Liver (tissue), 9 donors: ENCODE measurements around the gene CHD3. TPM values are rescaled to one million over a fixed set of nuclear protein-coding genes. Genes with fewer than 3 reads are reported as not detected.

ENCODE experiments used
- DNase-seq: peaks from one replicate; pipeline ENCODE4 v3.0.0-alpha.2; 2017; ENCODE audit warnings: low spot score
- H3K27ac ChIP-seq, 2 donors: one replicate each; pipeline ENCODE4 v1.7.0; 2013; ENCODE audit warnings: inconsistent platforms in 2 of 2, low read length in 2 of 2, control low read depth in 1 of 2, low read depth in 1 of 2, mild to moderate bottlenecking in 1 of 2
- H3K27me3 ChIP-seq, 4 donors: one replicate each; pipeline versions ENCODE4 v1.6.1 to v1.7.0; 2013; ENCODE audit warnings: low read length in 3 of 4, inconsistent platforms in 1 of 4, mild to moderate bottlenecking in 1 of 4, moderate library complexity in 1 of 4; ENCODE audit not compliant: control insufficient read depth in 4 of 4, insufficient read depth in 4 of 4
- H3K36me3 ChIP-seq, 4 donors: one replicate each; pipeline versions ENCODE4 v1.6.1 to v1.7.0; 2013; ENCODE audit warnings: low read length in 3 of 4, mild to moderate bottlenecking in 3 of 4, low read depth in 1 of 4, moderate library complexity in 1 of 4; ENCODE audit not compliant: control insufficient read depth in 4 of 4, insufficient read depth in 3 of 4
- H3K4me1 ChIP-seq, 4 donors: one replicate each; pipeline versions ENCODE4 v1.6.1 to v1.7.0; 2013; ENCODE audit warnings: low read length in 3 of 4, mild to moderate bottlenecking in 3 of 4, moderate library complexity in 1 of 4; ENCODE audit not compliant: control insufficient read depth in 4 of 4, insufficient read depth in 4 of 4
- H3K4me3 ChIP-seq, 3 donors: one replicate each; pipeline versions ENCODE4 v1.6.1 to v1.7.0; 2013; ENCODE audit warnings: low read length in 3 of 3, control low read depth in 1 of 3, low read depth in 1 of 3, mild to moderate bottlenecking in 1 of 3
- H3K9ac ChIP-seq, 2 donors: one replicate each; pipeline ENCODE4 v1.7.0; 2013; ENCODE audit warnings: low read length in 2 of 2, mild to moderate bottlenecking in 2 of 2, moderate library complexity in 2 of 2, control low read depth in 1 of 2, low read depth in 1 of 2
- H3K9me3 ChIP-seq, 4 donors: one replicate each; pipeline versions ENCODE4 v1.6.1 to v1.7.0; 2013; ENCODE audit warnings: low read length in 3 of 4; ENCODE audit not compliant: control insufficient read depth in 4 of 4
- EGR1 ChIP-seq, 2 donors: IDR thresholded peaks; 2 replicates each; pipeline ENCODE4 v1.6.1; 2016 to 2018; ENCODE audit warnings: antibody characterized with exemption in 2 of 2, low read depth in 2 of 2
- FOXA1 ChIP-seq: IDR thresholded peaks from 2 replicates; pipeline ENCODE4 v1.6.1; 2016; ENCODE audit warnings: antibody characterized with exemption
- HNF4A ChIP-seq, 2 donors: conservative IDR thresholded peaks; 2 replicates each; pipeline ENCODE4 v1.6.1; 2016; ENCODE audit warnings: antibody characterized with exemption in 2 of 2, mild to moderate bottlenecking in 2 of 2
- JUND ChIP-seq, 2 donors: IDR thresholded peaks; 2 replicates each; pipeline ENCODE4 v1.6.1; 2016; ENCODE audit warnings: antibody characterized with exemption in 2 of 2
- NR2F2 ChIP-seq: IDR thresholded peaks from 2 replicates; pipeline ENCODE4 v1.6.1; 2016; ENCODE audit warnings: antibody characterized with exemption
- RAD21 ChIP-seq, 2 donors: IDR thresholded peaks; 2 replicates each; pipeline ENCODE4 v1.6.1; 2016; ENCODE audit warnings: antibody characterized with exemption in 2 of 2, mild to moderate bottlenecking in 2 of 2
- RXRA ChIP-seq, 2 donors: IDR thresholded peaks; 2 replicates each; pipeline ENCODE4 v1.6.1; 2017 to 2018; ENCODE audit warnings: antibody characterized with exemption in 2 of 2, mild to moderate bottlenecking in 1 of 2
- SP1 ChIP-seq: IDR thresholded peaks from 2 replicates; pipeline ENCODE4 v1.6.1; 2018; ENCODE audit warnings: antibody characterized with exemption, mild to moderate bottlenecking
- TAF1 ChIP-seq: conservative IDR thresholded peaks from 2 replicates; pipeline ENCODE4 v1.6.1; 2016; ENCODE audit warnings: antibody characterized with exemption, mild to moderate bottlenecking
- YY1 ChIP-seq: IDR thresholded peaks from 2 replicates; pipeline ENCODE4 v1.6.1; 2016; ENCODE audit warnings: antibody characterized with exemption, mild to moderate bottlenecking
- WGBS: extraction: QIAGEN DNeasy Blood & Tissue Kit; methylation state at CpG from one replicate; pipeline ENCODE4 v1.1.7; 2013; 5-methylcytosine and 5-hydroxymethylcytosine counted together
- polyA plus RNA-seq, 2 donors: library from polyadenylated mRNA; stranded (reverse) in 1 of 2; unstranded in 1 of 2; fragments of 200-250 nt in 1 of 2; fragments of >200 nt in 1 of 2; fragmentation: Nextera tagmentation in 1 of 2; extraction: Ambion mirVana in 1 of 2; gene quantifications; one replicate each; pipeline versions ENCODE4 v1.2.1 to v1.2.3, GENCODE V29; 2013 to 2015
- total RNA-seq, 2 donors: library from RNA; depleted of rRNA; stranded (reverse); fragments of >200 nt; gene quantifications; one replicate each; pipeline ENCODE4 v1.2.3, GENCODE V29; 2014
- TF ChIP-seq, protein P1 (sequence below): IDR thresholded peaks from 2 replicates; pipeline ENCODE4 v1.6.1; 2016; ENCODE audit warnings: antibody characterized with exemption
- TF ChIP-seq, protein P2 (sequence below): fragments of 150-350 bp; IDR thresholded peaks from 2 replicates; pipeline ENCODE4 v1.5.1; 2017; ENCODE audit warnings: improper control_type of control experiment, low read depth, low read length; ENCODE audit not compliant: missing input control
- TF ChIP-seq, protein P3 (sequence below): IDR thresholded peaks from 2 replicates; pipeline ENCODE4 v1.6.1; 2016; ENCODE audit warnings: antibody characterized with exemption, mild to moderate bottlenecking
- TF ChIP-seq, protein P4 (sequence below): IDR thresholded peaks from 2 replicates; pipeline ENCODE4 v1.6.1; 2016; ENCODE audit warnings: antibody characterized with exemption
- donor health status: healthy.
- donor health status: healthy.
- donor health status: healthy.
- donor health status: healthy.
- donor health status: healthy.

CHD3 gene
- total and polyA plus RNA-seq, 4 donors: 1.9 to 14.4 (median 7.2) TPM

DNA sequence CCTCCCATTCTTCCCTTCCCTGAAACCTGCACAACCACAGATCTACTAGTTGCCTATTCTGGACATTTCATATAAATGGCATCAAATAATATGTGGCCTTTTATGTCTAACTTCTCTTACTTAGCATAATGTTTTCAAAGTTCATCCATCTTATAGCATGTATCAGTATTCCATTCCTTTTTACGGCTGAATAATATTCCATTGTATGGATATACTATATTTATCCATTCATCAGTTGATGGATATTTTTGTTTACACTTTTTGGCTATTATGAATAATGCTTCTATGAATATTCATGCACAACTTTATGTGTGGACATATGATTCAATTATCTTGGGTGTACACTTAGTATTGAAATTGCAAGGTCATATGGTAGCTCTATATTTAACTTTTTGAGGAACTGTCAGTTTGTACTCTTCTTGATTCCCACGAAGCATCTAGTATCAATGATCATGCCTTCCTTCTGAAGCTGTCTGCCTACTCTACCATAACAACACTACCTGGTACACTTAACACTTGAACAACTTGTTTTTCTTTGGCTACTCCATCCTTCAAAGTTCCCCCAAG lies 12.7 kb upstream of the CHD3 start:
- Histone ChIP-seq H3K36me3 (no peaks in the 10 kb centered on the region), H3K4me1 (no peaks in the 10 kb centered on the region), H3K9ac (no peak overlapping the region), H3K27ac (no peak overlapping the region), H3K9me3 (no peaks in the 10 kb centered on the region), H3K27me3 (no peaks in the 10 kb centered on the region), H3K4me3 (no peak overlapping the region)
- no peak for DNase-seq
- no peak for TF ChIP-seq RAD21 (IDR thresholded peaks at IDR 0.05)
- WGBS: 90% methylated on average over 2 of the region's 2 CpGs

DNA sequence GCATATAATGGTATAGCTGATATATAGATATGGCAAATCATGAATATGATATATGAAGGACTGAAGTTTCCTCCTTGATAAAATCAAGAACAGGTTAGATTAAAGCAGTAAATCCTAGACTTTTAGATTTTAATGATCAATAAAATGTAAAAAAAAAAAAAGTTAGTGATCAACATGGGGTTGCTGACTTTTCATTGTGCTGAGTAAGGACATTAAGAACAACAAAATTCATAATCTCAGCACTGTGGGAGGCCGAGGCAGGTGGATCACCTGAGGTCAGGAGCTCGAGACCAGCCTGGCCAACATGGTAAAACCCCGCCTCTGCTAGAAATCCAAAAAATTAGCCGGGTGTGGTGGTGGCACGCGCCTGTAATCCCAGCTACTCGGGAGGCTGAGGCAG lies 10.4 kb upstream of the CHD3 start:
- no peaks in the 10 kb centered on the region for H3K36me3 ChIP-seq
- H3K9me3 ChIP-seq: no peaks in the 10 kb centered on the region
- no peak overlapping the region for H3K4me3 ChIP-seq
- 96% methylated on average over 7 of the region's 7 CpGs for WGBS
- H3K27me3 ChIP-seq: no peaks in the 10 kb centered on the region
- TF ChIP-seq, protein P1, sequence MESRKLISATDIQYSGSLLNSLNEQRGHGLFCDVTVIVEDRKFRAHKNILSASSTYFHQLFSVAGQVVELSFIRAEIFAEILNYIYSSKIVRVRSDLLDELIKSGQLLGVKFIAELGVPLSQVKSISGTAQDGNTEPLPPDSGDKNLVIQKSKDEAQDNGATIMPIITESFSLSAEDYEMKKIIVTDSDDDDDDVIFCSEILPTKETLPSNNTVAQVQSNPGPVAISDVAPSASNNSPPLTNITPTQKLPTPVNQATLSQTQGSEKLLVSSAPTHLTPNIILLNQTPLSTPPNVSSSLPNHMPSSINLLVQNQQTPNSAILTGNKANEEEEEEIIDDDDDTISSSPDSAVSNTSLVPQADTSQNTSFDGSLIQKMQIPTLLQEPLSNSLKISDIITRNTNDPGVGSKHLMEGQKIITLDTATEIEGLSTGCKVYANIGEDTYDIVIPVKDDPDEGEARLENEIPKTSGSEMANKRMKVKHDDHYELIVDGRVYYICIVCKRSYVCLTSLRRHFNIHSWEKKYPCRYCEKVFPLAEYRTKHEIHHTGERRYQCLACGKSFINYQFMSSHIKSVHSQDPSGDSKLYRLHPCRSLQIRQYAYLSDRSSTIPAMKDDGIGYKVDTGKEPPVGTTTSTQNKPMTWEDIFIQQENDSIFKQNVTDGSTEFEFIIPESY: no peak
- TF ChIP-seq SP1: no peak
- TF ChIP-seq, protein P2, sequence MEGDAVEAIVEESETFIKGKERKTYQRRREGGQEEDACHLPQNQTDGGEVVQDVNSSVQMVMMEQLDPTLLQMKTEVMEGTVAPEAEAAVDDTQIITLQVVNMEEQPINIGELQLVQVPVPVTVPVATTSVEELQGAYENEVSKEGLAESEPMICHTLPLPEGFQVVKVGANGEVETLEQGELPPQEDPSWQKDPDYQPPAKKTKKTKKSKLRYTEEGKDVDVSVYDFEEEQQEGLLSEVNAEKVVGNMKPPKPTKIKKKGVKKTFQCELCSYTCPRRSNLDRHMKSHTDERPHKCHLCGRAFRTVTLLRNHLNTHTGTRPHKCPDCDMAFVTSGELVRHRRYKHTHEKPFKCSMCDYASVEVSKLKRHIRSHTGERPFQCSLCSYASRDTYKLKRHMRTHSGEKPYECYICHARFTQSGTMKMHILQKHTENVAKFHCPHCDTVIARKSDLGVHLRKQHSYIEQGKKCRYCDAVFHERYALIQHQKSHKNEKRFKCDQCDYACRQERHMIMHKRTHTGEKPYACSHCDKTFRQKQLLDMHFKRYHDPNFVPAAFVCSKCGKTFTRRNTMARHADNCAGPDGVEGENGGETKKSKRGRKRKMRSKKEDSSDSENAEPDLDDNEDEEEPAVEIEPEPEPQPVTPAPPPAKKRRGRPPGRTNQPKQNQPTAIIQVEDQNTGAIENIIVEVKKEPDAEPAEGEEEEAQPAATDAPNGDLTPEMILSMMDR: no peak
- no peak for TF ChIP-seq NR2F2
- TF ChIP-seq EGR1 (IDR thresholded peaks at IDR 0.05; ENCODE audit: low read depth in 2 of 2): no peak
- TF ChIP-seq, protein P3, sequence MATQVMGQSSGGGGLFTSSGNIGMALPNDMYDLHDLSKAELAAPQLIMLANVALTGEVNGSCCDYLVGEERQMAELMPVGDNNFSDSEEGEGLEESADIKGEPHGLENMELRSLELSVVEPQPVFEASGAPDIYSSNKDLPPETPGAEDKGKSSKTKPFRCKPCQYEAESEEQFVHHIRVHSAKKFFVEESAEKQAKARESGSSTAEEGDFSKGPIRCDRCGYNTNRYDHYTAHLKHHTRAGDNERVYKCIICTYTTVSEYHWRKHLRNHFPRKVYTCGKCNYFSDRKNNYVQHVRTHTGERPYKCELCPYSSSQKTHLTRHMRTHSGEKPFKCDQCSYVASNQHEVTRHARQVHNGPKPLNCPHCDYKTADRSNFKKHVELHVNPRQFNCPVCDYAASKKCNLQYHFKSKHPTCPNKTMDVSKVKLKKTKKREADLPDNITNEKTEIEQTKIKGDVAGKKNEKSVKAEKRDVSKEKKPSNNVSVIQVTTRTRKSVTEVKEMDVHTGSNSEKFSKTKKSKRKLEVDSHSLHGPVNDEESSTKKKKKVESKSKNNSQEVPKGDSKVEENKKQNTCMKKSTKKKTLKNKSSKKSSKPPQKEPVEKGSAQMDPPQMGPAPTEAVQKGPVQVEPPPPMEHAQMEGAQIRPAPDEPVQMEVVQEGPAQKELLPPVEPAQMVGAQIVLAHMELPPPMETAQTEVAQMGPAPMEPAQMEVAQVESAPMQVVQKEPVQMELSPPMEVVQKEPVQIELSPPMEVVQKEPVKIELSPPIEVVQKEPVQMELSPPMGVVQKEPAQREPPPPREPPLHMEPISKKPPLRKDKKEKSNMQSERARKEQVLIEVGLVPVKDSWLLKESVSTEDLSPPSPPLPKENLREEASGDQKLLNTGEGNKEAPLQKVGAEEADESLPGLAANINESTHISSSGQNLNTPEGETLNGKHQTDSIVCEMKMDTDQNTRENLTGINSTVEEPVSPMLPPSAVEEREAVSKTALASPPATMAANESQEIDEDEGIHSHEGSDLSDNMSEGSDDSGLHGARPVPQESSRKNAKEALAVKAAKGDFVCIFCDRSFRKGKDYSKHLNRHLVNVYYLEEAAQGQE: no peak
- TF ChIP-seq FOXA1: no peak
- no peak for TF ChIP-seq YY1
- no peak for TF ChIP-seq RAD21 (IDR thresholded peaks at IDR 0.05)
- TF ChIP-seq RXRA (IDR thresholded peaks at IDR 0.05): no peak
- TF ChIP-seq JUND (IDR thresholded peaks at IDR 0.05): no peak
- TF ChIP-seq TAF1: no peak
- TF ChIP-seq, protein P4, sequence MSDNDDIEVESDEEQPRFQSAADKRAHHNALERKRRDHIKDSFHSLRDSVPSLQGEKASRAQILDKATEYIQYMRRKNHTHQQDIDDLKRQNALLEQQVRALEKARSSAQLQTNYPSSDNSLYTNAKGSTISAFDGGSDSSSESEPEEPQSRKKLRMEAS: no peak
- TF ChIP-seq HNF4A (conservative IDR thresholded peaks at IDR 0.05): no peak
- no peaks in the 10 kb centered on the region for H3K4me1 ChIP-seq
- H3K9ac ChIP-seq: no peak overlapping the region
- DNase-seq: no peak
- H3K27ac ChIP-seq: no peak overlapping the region
